Panc1 (cell line): Measurements from ENCODE around the gene PKMYT1. TPM values are rescaled to one million over a fixed set of nuclear protein-coding genes. Genes with fewer than 3 reads are reported as not detected.
A peak's percentile ranks its signal among the peaks of the same experiment; 100 is the strongest.

Experiments used
- ATAC-seq: fragments of 200-7000 bp; cut with Tn5 transposase; 2 replicates; pipeline ENCODE4 v1.9.1; 2020; ENCODE audit warnings: mild to moderate bottlenecking, moderate library complexity
- BruUV-seq: library from RNA; stranded (reverse); fragments of 400-500 nt; replicated peaks from 2 replicates; lab custom pipeline; 2021; lab: Mats Ljungman, UMichigan
- CTCF ChIA-PET: fragments of 300-600 bp; sonication (Branson Sonifier 250); formaldehyde crosslinking; loops from one replicate; lab custom pipeline; 2022; ENCODE audit warnings: antibody characterized with exemption; lab: Charles Lee
- POLR2A ChIA-PET: fragments of 300-600 bp; sonication (Branson Sonifier 250); formaldehyde crosslinking; loops from one replicate; lab custom pipeline; 2022; ENCODE audit warnings: antibody characterized with exemption; lab: Charles Lee
- DNase-seq: peaks from one replicate; pipeline ENCODE4 v3.0.0-alpha.2; 2010; ENCODE audit warnings: low read depth, low spot score
- H3K27ac ChIP-seq: 2 replicates; pipeline ENCODE4 v1.5.1; 2011; ENCODE audit warnings: mild to moderate bottlenecking, low read length, inconsistent platforms
- H3K27me3 ChIP-seq: fragments of 200-500 bp; sonication (Bioruptor generic); 2 replicates; pipeline ENCODE4 v1.6.0; 2014; ENCODE audit warnings: low read length, inconsistent platforms; ENCODE audit not compliant: control insufficient read depth, insufficient read depth
- H3K36me3 ChIP-seq: fragments of 200-500 bp; sonication (Bioruptor generic); 2 replicates; pipeline ENCODE4 v1.5.1; 2014; ENCODE audit warnings: inconsistent platforms, mild to moderate bottlenecking, low read length, moderate library complexity; ENCODE audit not compliant: control insufficient read depth, insufficient read depth
- H3K4me1 ChIP-seq: 2 replicates; pipeline ENCODE4 v1.5.1; 2011; ENCODE audit warnings: inconsistent platforms, mild to moderate bottlenecking, low read length, moderate library complexity; ENCODE audit not compliant: control insufficient read depth, insufficient read depth
- H3K4me3 ChIP-seq, 2 experiments: 2 replicates each; pipeline ENCODE4 v1.5.1; 2011 to 2012; ENCODE audit warnings: low read depth in 2 of 2, low read length in 2 of 2, mild to moderate bottlenecking in 2 of 2, inconsistent platforms in 1 of 2, moderate library complexity in 1 of 2
- H3K9me3 ChIP-seq: fragments of 200-500 bp; sonication (Bioruptor generic); 2 replicates; pipeline ENCODE4 v1.5.1; 2014; ENCODE audit warnings: low read depth, mild to moderate bottlenecking, inconsistent platforms, low read length, moderate library complexity; ENCODE audit not compliant: control insufficient read depth, insufficient read depth
- CTCF ChIP-seq: fragments of 450-650 bp; IDR thresholded peaks from 2 replicates; pipeline ENCODE4 v1.5.1; 2017; ENCODE audit warnings: mild to moderate bottlenecking
- POLR2AphosphoS5 ChIP-seq: IDR thresholded peaks from 2 replicates; pipeline ENCODE4 v1.6.1; 2012; ENCODE audit warnings: mild to moderate bottlenecking, low read depth, low read length, moderate library complexity
- REST ChIP-seq, 2 experiments: IDR thresholded peaks; 2 replicates each; pipeline ENCODE4 v1.6.1; 2011 to 2012; ENCODE audit warnings: low read depth in 2 of 2, control low read depth in 1 of 2, low read length in 1 of 2, mild to moderate bottlenecking in 1 of 2, moderate library complexity in 1 of 2; ENCODE audit not compliant: insufficient read depth in 1 of 2
- SIN3A ChIP-seq: IDR thresholded peaks from 2 replicates; pipeline ENCODE4 v1.6.1; 2012; ENCODE audit warnings: low read depth, mild to moderate bottlenecking, low read length, moderate library complexity, borderline replicate concordance; ENCODE audit not compliant: insufficient read depth
- TCF7L2 ChIP-seq: IDR thresholded peaks from 2 replicates; pipeline ENCODE4 v1.6.1; 2011; ENCODE audit warnings: mild to moderate bottlenecking, low read depth, low read length, inconsistent platforms
- in situ Hi-C: cut with HindIII; loops from 2 replicates; pipeline ENCODE4 v1.10.0; 2016; ENCODE audit warnings: low sequenced_read_pairs, low pct_unique_long_range_greater_than_20kb
- intact Hi-C: fragments of 100-400 bp; cut with micrococcal nuclease; formaldehyde crosslinking; loops from one replicate; pipeline ENCODE4 v1.10.0; 2022; ENCODE audit not compliant: unreplicated experiment
- total RNA-seq: library from RNA; stranded (reverse); gene quantifications from one replicate; pipeline ENCODE4 v1.2.1, GENCODE V29; 2021; ENCODE audit not compliant: unreplicated experiment

The PKMYT1 gene
- total RNA-seq, 1 experiment from 2014 or later, result 105 TPM

- Histone ChIP-seq H3K9me3 (no peaks in the 10 kb centered on the region), H3K27ac (no peak overlapping the region), H3K4me1 (no peaks in the 10 kb centered on the region), H3K36me3 (peaks cover 4% of the 10 kb centered on the region; the same call in 1 of the 2 replicates), H3K4me3 (peak overlapping the region in 1 of 2 experiments; percentile 37; a peak in 2 of 4 replicates), H3K27me3 (no peaks in the 10 kb centered on the region)
- CTCF ChIA-PET, result interaction anchor here (0.6 to 1.2 kb wide), 6 partner anchors 10 to 1177 kb away, joined by 3 to 10 read pairs (median 5); partner anchors contain the start of gene FLYWCH1
- intact Hi-C loops (no loop called here), in situ Hi-C loops (no loop called here)
- DNase-seq, result no peak
- ATAC-seq, result peak; percentile 20
- POLR2A ChIA-PET, result interaction anchor here (0.5 kb wide), 1 partner anchor 8 kb away, joined by 3 read pairs; no protein-coding TSS in a partner anchor
- BruUV-seq, result no TSS peak
- no peak for TF ChIP-seq TCF7L2
- TF ChIP-seq REST (IDR thresholded peaks at IDR 0.05; ENCODE audit: insufficient read depth in 1 of 2, low read depth in 2 of 2, low read length in 1 of 2), result no peak
- TF ChIP-seq POLR2AphosphoS5, result no peak
- TF ChIP-seq CTCF, result no peak
- TF ChIP-seq SIN3A, result no peak
Measured at GRCh38 chr16:2926650-2926999, 53.6 kb downstream of the PKMYT1 start.

GRCh38 chr16:2925951-2926649 lies 54.1 kb downstream of the PKMYT1 start:
- in situ Hi-C loops (no loop called here), intact Hi-C loops (no loop called here)
- CTCF ChIA-PET, result interaction anchor here (0.6 to 1.2 kb wide), 6 partner anchors 10 to 1177 kb away, joined by 3 to 10 read pairs (median 5); partner anchors contain the start of gene FLYWCH1

More at GRCh38 chr16:2925951-2926649, 54.1 kb downstream of the PKMYT1 start:
- no peak for TF ChIP-seq REST (IDR thresholded peaks at IDR 0.05; ENCODE audit: insufficient read depth in 1 of 2, low read depth in 2 of 2, low read length in 1 of 2)
- no peak for TF ChIP-seq CTCF
- TF ChIP-seq TCF7L2, result no peak
- TF ChIP-seq SIN3A, result no peak
- no peak for TF ChIP-seq POLR2AphosphoS5
- Histone ChIP-seq H3K4me3 (no peak overlapping the region), H3K36me3 (peaks cover 4% of the 10 kb centered on the region; the same call in 1 of the 2 replicates), H3K9me3 (no peaks in the 10 kb centered on the region), H3K4me1 (no peaks in the 10 kb centered on the region), H3K27me3 (no peaks in the 10 kb centered on the region), H3K27ac (no peak overlapping the region)
- no peak for DNase-seq
- no peak for ATAC-seq
- BruUV-seq, result no TSS peak
- POLR2A ChIA-PET, result interaction anchor here (0.5 kb wide), 1 partner anchor 7 kb away, joined by 3 read pairs; no protein-coding TSS in a partner anchor
